Testis (tissue), 3 donors: ENCODE measurements around the gene ZBTB40. TPM values are rescaled to one million over a fixed set of nuclear protein-coding genes. Genes with fewer than 3 reads are reported as not detected.

Experiments used
- DNase-seq: peaks from one replicate; pipeline ENCODE4 v3.0.0-alpha.2; 2019
- H3K27ac ChIP-seq, 2 donors: fragments of 200-600 bp; sonication (generic); one replicate each; pipeline ENCODE4 v1.5.1; 2019
- H3K27me3 ChIP-seq: fragments of 200-600 bp; sonication (generic); one replicate; pipeline ENCODE4 v1.5.1; 2019
- H3K36me3 ChIP-seq: fragments of 200-600 bp; sonication (generic); one replicate; pipeline ENCODE4 v1.5.1; 2017; ENCODE audit warnings: low read depth; ENCODE audit errors: missing control alignments
- H3K4me1 ChIP-seq: fragments of 200-600 bp; sonication (generic); one replicate; pipeline ENCODE4 v1.5.1; 2019
- H3K4me3 ChIP-seq, 2 donors: fragments of 200-600 bp; sonication (generic); one replicate each; pipeline ENCODE4 v1.5.1; 2017 to 2019
- H3K9me3 ChIP-seq: fragments of 200-600 bp; sonication (generic); one replicate; pipeline ENCODE4 v1.5.1; 2017
- CTCF ChIP-seq, 3 experiments: fragments of 450-650 bp in 2 of 3; fragments of 200-600 bp in 1 of 3; sonication (generic) in 1 of 3; IDR thresholded peaks; one replicate each; pipeline ENCODE4 v1.5.1; 2016 to 2019; ENCODE audit warnings: antibody characterized with exemption in 3 of 3, mild to moderate bottlenecking in 2 of 3, moderate library complexity in 1 of 3
- POLR2A ChIP-seq: fragments of 450-650 bp; IDR thresholded peaks from one replicate; pipeline ENCODE4 v1.6.1; 2017; ENCODE audit warnings: antibody characterized with exemption, mild to moderate bottlenecking, moderate library complexity
- WGBS, 2 donors: methylation state at CpG; one replicate each; pipeline ENCODE4 v1.1.5; 2018; 5-methylcytosine and 5-hydroxymethylcytosine counted together
- intact Hi-C: fragments of 100-400 bp; cut with DNase I; formaldehyde crosslinking; loops from one replicate; pipeline ENCODE4 v1.15.1; 2023; ENCODE audit warnings: low total_unique reads
- polyA plus RNA-seq: library from polyadenylated mRNA; stranded (reverse); fragments of 350-450 nt; fragmentation: Illumina TruSeq; extraction: RNeasy Lipid Tissue Mini Kit (QIAGEN cat#74804); gene quantifications from one replicate; pipeline ENCODE4 v1.2.3, GENCODE V29; 2014; ENCODE audit warnings: low read depth, low replicate concordance; ENCODE audit not compliant: insufficient read depth
- total RNA-seq, 2 donors: library from RNA; depleted of rRNA; stranded (reverse); fragments of >200 nt; gene quantifications; one replicate each; pipeline ENCODE4 v1.2.3, GENCODE V29; 2016

Gene ZBTB40
- total and polyA plus RNA-seq, 3 donors from 2014 or later: 15.6 to 28.6 (median 28.1) TPM

GRCh38 chr1:22506130-22506692 lies 54.6 kb downstream of the ZBTB40 start:
- H3K4me3 ChIP-seq: no peak overlapping the region
- H3K4me1 ChIP-seq: peaks cover 1% of the 10 kb centered on the region
- no peaks in the 10 kb centered on the region for H3K9me3 ChIP-seq
- 89 to 98% methylated on average over 8 of the region's 8 CpGs for WGBS, 2 donors
- no peaks in the 10 kb centered on the region for H3K36me3 ChIP-seq
- DNase-seq: no peak
- no peak for TF ChIP-seq POLR2A
- no peak for TF ChIP-seq CTCF (IDR thresholded peaks at IDR 0.05)
- intact Hi-C loops: no loop called here
- no peak overlapping the region for H3K27ac ChIP-seq
- H3K27me3 ChIP-seq: no peaks in the 10 kb centered on the region

- TF ChIP-seq POLR2A: no peak
- no peak for TF ChIP-seq CTCF (IDR thresholded peaks at IDR 0.05)
- Histone ChIP-seq H3K4me1 (no peaks in the 10 kb centered on the region), H3K27ac (no peak overlapping the region), H3K36me3 (no peaks in the 10 kb centered on the region), H3K4me3 (no peak overlapping the region), H3K9me3 (no peaks in the 10 kb centered on the region), H3K27me3 (no peaks in the 10 kb centered on the region)
- 77 to 79% methylated on average over 10 of the region's 10 CpGs for WGBS, 2 donors
- intact Hi-C loops: no loop called here
- DNase-seq: no peak
Observed at GRCh38 chr1:22507587-22507986, 55.9 kb downstream of the ZBTB40 start.

- TF ChIP-seq POLR2A: no peak
- no peak for TF ChIP-seq CTCF (IDR thresholded peaks at IDR 0.05)
- intact Hi-C loops: no loop called here
- Histone ChIP-seq H3K27me3 (no peaks in the 10 kb centered on the region), H3K27ac (no peak overlapping the region), H3K4me3 (no peak overlapping the region), H3K36me3 (no peaks in the 10 kb centered on the region), H3K9me3 (no peaks in the 10 kb centered on the region), H3K4me1 (no peaks in the 10 kb centered on the region)
- WGBS, 2 donors: 70 to 78% methylated on average over 5 of the region's 5 CpGs
- no peak for DNase-seq
Observed at GRCh38 chr1:22508329-22508728, 56.7 kb downstream of the ZBTB40 start.

GRCh38 chr1:22508991-22509390 lies 57.3 kb downstream of the ZBTB40 start:
- Histone ChIP-seq H3K4me1 (no peaks in the 10 kb centered on the region), H3K27ac (no peak overlapping the region), H3K4me3 (no peak overlapping the region), H3K27me3 (no peaks in the 10 kb centered on the region), H3K9me3 (no peaks in the 10 kb centered on the region), H3K36me3 (no peaks in the 10 kb centered on the region)
- TF ChIP-seq POLR2A: no peak
- no peak for TF ChIP-seq CTCF (IDR thresholded peaks at IDR 0.05)
- intact Hi-C loops: no loop called here
- WGBS, 2 donors: 92 to 93% methylated on average over 3 of the region's 3 CpGs
- DNase-seq: no peak

- TF ChIP-seq POLR2A (no peak), CTCF (IDR thresholded peaks at IDR 0.05) (no peak)
- Histone ChIP-seq H3K4me3 (no peak overlapping the region), H3K4me1 (no peaks in the 10 kb centered on the region), H3K27ac (no peak overlapping the region), H3K36me3 (no peaks in the 10 kb centered on the region), H3K27me3 (no peaks in the 10 kb centered on the region), H3K9me3 (no peaks in the 10 kb centered on the region)
- DNase-seq: no peak
- intact Hi-C loops: no loop called here
Observed at GRCh38 chr1:22509815-22510214, 58.2 kb downstream of the ZBTB40 start.
